A673 (cell line): ENCODE data around the gene C1orf122.

Source experiments
- EZH2 ChIP-seq: fragments of 200-600 bp; sonication (generic); IDR thresholded peaks from 2 replicates; pipeline ENCODE4 v1.6.1; 2017; ENCODE audit warnings: borderline replicate concordance, low read depth, mild to moderate bottlenecking, mixed read lengths, antibody characterized with exemption, low read length; ENCODE audit not compliant: poor library complexity, severe bottlenecking
- TF ChIP-seq, protein P1 (sequence below): fragments of 300-800, 200-600 bp; sonication (generic); conservative IDR thresholded peaks from 2 replicates; pipeline ENCODE4 v1.5.1; 2017; ENCODE audit warnings: low read depth, mild to moderate bottlenecking, antibody characterized with exemption, low read length, moderate library complexity, mixed read lengths

DNA sequence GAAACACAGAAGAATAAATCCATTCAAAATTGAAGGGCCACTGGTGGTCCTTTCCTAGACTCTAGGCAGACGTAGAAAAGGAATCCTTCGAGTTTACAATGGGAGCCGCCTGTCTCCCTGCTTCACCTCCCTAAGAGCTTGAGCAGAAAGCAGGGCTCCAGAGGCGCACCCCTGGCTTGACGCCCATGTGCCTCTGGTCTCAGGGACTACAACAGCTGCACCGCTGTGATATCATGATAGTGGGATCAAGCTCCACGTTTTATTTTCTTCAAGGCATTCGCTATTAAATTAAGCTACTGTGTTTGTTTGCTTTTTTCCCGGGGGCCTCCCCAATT, 403 bp upstream of the C1orf122 start:
- TF ChIP-seq, protein P1, sequence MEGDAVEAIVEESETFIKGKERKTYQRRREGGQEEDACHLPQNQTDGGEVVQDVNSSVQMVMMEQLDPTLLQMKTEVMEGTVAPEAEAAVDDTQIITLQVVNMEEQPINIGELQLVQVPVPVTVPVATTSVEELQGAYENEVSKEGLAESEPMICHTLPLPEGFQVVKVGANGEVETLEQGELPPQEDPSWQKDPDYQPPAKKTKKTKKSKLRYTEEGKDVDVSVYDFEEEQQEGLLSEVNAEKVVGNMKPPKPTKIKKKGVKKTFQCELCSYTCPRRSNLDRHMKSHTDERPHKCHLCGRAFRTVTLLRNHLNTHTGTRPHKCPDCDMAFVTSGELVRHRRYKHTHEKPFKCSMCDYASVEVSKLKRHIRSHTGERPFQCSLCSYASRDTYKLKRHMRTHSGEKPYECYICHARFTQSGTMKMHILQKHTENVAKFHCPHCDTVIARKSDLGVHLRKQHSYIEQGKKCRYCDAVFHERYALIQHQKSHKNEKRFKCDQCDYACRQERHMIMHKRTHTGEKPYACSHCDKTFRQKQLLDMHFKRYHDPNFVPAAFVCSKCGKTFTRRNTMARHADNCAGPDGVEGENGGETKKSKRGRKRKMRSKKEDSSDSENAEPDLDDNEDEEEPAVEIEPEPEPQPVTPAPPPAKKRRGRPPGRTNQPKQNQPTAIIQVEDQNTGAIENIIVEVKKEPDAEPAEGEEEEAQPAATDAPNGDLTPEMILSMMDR = no peak
- no peak for TF ChIP-seq EZH2
